Germinal center (tissue), 1 donor: Measurements from ENCODE around the gene GABRG3.

Experiments
- DNase-seq: peaks from one replicate; pipeline ENCODE4 v3.0.0; 2012; ENCODE audit warnings: mixed read lengths, low spot score

Gene GABRG3

DNA sequence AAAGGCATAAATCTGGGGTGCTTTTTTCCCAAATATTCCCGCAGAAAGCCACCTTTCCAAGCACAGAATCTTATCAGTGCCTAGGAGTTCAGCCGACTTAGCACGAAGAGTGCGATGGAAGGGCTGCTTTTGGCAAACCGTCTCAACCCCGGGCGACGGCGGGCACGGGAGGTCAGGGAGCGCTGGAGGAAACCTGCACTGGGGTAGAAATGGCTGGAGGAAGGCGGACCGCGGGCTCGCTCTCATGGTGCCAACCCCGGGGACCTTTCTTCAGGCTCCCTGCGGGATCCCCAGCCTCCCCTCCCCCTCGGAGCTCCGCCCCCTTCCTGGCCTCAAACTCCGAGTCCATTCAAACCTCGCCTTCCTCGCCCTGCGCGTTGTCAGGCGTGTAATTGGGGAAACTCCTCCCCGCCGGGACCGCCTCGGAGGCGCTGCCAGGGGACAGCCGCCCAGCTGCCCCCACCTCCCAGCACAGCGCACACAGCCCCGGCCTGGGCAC lies at the start of gene GABRG3:
GABRG3 (plus strand) TSS at position 470 of the 499 bp plus-strand sequence.
- DNase-seq, result no peak

DNA sequence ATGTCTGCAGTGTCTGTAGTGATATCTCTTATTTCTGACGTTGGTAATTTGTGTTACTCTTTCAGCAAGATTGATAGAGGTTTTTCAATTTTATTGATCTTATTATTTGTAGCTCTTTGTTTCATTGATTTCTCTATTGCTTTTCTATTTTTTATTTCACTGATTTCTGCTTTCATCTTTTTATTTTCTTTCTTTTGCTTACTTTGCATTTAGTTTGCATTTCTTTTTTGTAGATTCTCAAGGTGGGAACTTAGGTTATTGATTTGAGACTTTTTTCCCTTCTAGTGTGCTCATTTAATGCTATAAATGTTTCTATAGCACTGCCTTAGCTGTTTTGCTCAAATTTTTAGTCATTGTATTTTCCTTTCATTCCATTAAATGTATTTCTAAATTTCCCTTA lies 49.5 kb upstream of the GABRG3 start:
- DNase-seq, result no peak

DNA sequence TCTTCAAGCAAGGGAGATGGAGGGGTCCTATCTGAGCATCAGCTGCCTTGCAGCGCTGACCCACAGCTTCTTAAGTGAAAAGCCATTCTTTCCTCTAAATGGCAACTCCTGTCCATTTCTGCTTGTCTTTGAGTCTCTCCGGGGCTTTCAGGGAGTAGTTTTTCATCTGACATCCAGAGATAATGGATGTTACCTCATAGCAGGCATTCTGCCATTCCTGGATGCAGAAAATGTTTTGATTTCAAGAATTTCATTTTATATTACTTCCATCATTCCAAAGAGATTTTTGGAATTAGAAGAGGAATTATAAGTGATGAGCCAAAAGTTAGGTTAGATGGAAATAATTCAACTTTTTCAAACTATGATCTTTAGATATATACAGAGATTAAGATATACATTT lies 44.9 kb upstream of the GABRG3 start:
- DNase-seq, result no peak

DNA sequence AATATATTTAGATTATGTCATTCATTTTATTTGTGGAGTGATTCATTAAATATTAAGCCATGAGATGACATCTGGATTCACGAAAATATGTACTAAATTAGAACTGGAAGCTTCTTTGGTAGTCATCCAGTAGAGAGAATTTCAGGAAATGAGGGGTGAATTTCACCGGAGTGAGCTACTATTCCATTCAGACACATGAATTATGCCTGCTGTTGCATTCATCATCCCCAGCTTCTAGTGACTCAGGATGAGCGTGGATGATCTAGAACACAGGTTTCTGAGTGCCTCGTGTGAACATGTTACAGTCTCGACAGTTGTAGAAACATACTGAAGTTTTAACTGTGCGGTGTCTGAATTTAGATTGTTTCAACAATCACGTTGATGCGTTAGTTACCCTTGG lies 42.9 kb upstream of the GABRG3 start:
- DNase-seq, result no peak

DNA sequence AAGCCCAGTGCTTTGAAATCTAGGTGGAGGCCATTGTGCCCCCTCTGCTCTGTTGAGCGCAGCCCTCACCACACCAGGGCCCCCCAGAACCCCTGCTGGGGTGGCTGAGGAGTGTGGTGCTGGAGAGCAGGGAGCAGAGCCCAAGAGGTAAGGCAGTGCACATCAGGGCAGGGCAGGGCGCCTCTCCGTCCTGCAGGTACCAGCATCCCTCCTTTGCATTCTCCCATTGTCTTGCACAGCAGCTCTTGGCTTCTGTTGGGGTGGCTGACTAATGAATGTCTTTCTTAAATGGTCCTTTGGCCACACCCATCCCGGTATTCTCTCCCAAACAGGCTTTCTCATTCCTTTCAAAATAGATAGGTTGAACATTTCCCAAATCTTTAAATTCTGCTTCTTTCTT lies 41.4 kb upstream of the GABRG3 start:
- DNase-seq, result no peak

DNA sequence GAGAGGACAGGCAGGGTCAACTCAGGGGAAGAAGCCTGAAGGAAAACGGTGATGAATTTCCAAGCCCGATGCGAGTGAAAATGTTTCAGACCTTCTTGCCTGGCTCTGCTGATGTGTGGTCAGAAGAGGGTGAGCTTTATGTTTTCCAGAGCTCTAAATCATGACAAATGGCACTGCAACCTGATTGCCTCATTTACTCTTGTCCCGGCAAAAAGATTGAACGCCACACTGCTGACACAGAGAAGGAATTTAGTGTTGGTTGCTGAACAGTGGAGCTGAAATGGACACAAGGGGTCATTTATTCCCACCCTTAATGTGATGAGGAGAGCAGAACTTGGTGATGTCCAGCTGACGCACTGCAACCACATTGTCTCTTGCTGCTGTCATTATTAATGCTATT lies 36.1 kb upstream of the GABRG3 start:
- DNase-seq, result no peak

DNA sequence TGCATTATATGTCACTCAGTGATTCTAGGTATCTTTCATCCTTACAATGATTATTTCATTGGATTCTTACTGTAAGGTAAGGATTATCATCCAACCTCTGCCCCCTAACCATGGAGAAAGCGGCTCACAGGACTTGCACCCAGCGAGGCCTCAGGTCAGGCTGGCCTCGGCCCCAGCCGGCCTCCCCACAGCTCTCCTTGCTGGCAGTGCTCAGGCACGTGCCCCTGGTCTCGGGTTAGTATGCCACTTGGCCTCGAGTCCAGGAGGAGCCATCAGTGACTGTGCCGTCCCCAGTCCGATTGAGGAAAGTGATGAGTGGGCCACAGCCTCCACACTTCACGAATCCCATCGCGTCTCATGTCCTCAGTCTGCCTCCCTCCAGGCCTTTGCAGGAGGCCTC lies 35.7 kb upstream of the GABRG3 start:
- DNase-seq, result no peak

DNA sequence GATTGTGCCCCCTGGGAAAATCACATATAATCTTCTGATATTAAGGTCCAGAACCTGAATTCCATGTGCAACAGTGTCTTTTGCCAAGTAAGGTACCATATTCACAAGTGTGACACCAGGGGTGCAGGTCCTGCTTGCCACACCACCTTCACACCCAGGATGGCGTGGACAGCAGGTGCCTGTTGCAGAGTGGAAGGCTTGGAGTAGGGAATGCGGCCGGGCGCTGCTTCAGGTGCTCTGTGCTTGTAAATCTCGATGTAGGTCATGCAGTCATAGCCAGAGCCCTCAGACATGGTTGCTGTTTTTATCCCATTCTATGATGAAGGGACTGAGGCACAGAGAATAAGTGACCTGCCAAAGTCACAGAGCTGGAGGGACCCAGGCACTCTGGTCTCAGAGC lies 34.5 kb upstream of the GABRG3 start:
- no peak for DNase-seq

DNA sequence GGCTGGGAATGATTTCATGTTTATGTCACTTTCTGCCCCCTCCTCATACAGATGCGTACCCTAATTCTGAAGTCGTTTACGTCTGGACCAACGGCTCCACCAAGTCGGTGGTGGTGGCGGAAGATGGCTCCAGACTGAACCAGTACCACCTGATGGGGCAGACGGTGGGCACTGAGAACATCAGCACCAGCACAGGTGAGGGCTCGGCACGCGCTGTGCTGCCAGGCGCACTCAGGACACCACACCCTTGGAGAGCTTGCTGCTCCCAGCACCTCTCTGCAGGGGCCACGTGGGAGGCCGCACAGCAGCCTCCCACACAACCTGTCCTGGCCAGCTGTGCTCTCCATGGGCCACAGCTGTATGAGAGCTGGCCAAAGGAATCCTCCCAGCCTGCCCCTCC lies 33.8 kb upstream of the GABRG3 start:
- no peak for DNase-seq

DNA sequence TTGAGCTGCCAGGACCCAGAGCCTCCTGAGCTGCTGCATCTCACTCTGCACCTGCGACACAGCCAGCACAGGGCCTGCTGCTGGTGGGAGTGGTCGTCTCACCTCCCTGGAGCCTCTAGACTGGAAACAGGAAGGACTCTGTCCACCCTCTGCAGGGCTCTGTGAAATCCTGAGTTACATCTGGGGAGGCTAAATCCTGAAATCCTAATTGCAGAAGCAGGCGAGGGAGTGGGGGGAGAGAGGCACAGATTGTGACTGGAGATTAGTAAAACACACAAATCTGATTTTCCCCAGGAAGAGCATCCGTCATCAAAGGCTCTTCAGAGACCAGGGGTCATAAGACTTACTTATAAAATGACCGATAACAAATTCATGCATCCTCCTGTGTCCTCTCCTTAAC lies 31.6 kb upstream of the GABRG3 start:
- no peak for DNase-seq

DNA sequence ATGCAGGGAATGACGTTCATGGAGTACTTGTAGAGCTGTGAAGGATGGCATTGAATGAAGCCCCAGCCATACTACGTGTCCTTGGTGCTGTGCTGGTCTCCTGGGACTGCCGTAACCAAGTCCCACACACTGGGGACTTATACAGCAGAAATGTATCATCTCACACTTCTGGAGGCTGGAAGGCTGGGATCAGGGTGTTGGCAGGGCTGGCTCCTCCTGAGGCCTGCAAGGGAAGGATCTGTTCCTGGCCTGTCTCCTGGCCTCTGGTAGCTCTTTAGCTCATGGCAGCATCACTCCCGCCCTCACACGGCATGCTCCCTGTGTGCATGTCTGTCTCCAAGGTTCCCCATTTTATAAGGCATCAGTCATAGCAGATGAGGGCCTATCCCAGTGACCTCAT lies 29.5 kb upstream of the GABRG3 start:
- DNase-seq, result no peak

DNA sequence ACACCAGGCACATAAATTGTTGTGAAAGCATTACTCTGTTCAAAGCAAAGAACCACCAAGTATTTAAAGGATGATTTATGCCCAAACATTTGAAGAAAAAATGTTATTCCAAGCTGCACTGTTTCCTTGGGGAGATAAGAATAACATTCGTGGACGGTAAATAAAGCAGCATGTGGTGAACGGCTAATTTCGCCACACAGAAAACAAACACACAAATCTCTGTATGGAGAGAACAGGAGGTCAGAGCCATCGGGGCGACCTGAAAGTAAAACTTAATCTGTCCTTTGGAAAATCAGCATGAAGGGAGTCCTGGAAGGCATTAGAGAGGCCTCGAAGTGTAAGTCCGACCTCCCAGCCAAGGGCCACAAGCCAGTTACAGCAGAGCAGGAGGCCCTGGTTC lies 27.1 kb upstream of the GABRG3 start:
- no peak for DNase-seq

DNA sequence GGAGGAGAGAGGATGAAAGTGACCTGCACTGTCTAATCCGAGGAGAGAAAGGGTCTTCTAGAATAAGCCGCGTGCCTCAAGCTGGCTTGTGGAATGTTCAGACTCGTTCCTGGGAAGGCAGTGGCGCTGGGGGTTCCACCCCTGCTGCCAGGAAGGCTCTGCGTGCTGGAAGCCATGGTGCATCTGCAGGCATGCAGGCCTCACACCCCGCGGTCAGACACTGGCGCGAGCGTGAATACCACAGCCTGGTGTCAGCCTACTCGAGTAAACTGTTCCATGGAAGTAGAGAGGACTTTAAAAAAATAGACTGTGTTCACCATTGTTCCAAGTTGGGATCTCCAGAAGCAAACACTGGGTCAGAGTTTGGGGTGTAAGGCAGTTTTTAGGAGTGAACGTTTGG lies 25.9 kb upstream of the GABRG3 start:
- DNase-seq, result no peak

DNA sequence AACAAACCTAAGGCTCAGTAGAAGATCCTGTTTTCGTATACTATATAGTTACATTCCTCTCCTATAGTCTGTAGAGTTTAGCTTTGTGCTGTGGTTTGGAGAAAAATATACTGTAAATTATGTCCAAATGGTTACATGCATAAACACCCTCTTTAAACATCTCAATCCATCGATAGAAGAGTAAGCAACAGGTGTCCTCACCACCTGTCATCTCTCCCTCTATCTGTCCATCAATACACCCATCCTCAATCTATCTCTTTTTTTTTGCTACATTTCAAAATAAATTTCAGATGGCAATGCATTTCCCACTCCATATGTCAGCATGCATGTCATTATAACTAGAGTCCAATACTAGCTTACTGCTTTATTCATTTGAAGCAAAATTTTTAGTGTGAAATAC lies 21.0 kb upstream of the GABRG3 start:
- no peak for DNase-seq

DNA sequence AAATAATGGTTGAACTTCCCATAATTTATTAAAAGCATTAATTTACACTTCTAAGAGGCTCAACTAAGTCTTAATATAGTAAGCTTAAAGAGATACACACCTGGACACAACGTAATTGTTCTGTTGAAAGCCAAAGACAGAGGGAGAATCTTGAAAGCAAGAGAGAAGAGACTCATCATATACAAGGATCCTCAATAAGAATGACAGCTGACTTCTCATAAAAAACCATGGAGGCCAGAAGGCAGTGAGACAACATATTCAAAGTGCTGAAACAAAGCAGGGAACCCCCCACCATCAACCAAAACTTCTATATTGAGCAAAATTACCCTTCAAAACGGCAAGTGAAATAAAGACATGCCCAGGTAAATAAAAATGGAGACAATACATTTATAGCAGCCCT lies 16.6 kb upstream of the GABRG3 start:
- no peak for DNase-seq

DNA sequence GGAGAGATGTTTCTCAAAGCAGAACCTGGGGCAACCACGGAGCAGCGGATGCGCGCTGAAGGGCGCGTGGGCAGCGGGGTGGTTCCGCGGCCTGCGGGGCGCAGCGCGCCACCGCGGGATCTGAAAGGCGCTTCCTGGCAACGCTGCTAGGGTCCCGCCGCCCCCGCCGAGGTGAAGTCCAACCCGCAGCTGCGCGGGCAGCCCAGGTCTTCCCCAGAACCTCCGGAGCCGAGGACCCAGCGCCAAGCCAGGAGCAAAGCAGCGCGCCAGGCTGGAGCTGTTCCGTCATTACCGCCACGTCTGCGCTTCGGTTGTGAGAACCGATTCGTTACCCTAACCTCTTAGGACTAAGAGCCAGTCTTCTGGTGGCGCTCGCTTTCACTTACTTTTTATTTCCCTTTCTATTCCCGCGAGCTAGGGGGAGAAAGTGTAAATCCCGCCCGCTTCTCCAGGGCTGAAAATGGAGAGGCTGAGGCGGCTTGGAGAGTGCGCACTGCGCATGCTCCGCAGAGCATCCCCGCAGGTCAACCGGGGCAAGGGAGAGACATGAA lies 3.2 kb upstream of the GABRG3 start:
- no peak for DNase-seq

DNA sequence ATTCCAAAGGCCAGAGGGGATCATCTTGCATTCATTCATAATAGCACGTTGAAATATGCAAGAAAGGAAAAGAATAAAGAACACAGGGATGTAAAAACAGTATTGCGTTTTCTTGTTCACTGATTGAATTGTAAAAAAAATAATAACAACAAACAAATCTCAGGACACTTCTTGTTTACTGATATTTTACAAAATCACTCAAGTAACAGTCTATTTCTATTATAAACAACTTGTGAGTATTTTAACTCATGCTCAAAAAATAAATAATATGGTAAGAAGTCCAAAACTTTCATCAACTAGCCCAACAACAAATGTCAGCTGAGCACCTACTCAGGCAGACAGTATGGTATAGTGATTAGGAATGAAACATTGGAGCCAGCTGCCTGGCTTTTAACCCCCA lies 2.2 kb upstream of the GABRG3 start:
- no peak for DNase-seq

DNA sequence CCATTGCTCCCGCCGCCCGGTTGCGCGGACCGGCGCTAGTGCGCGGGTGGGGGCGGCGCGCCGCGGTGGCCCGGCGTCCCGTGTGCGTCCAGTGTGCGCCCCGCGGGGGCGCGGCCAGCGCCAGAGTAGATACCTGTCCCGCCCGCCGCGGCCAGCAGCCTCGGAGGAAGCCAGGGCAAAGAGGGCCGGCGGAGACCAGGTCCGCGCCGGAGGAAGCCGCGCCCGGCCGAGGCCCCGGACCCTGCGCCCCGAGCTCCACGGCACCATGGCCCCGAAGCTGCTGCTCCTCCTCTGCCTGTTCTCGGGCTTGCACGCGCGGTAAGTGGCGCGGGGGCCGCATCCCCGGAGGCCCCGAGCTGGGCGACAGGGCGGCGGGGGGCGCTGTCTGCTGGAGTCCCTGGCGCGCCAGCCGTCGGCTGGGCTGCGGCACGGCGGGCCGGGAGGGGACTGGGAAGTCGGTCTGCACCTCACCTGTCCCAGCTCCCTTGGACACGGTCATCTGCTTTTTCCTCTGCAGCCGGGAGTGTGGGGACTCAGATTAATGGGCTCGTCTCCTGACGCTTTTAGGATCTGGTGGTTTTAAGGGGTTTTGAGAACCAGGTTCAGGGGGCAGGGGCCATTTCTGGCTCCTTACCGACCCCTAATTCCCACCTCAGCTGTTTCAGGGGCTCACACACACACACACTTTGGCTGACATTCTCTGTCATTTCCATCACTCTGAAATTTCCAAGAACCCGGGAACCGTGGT lies 464 bp downstream of the GABRG3 start:
- DNase-seq, result no peak

DNA sequence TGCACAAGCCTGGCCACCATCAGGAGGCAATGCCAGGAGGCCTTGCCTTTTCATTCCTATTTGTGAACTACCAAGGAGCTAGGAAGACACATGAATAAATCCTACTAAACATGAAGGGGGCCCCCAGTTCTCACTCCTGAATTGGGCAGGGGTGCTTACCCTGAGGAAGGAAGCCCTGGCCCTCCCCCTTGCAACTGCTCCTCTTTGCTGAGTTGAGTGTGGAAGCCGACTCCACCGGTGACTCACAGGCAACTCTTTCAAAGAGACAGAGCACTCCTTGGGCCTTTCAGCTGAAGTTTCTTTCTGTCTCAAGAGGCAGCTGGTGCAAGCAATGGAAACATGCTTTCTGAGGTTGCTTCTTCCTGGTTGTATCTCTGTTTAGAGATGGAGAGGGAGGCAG lies 1.7 kb downstream of the GABRG3 start:
- no peak for DNase-seq

DNA sequence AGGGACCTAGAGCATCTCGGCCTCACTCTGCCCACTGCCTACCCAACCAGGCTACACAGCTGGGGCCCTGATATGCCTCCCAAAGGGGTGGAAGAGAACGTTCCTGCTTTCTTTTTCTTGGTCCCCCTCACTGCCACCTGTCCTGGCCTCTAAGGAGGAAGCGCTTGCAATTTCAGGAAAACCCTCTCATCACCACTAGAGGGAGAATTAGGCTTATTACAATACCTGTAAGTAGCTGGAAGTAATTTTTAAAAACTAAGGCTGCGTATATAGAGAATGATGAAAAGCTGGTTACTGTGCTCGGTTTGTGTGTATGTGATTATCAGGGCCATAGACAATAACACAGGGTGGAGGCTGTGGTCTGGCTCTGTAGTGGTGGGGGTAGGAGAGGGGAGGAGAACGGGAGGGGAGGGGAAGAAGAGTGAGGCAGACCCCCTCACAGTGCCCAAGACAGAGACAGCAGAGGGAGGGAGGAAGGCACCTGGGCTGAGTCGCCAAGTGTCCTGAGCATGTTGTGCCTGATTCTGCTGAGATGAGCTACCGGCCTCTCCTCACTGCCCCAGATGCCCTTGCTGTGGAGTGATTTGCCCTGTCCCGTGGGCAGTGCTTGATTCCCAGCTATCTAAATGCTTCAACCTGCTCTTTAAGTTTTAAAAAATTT lies 3.3 kb downstream of the GABRG3 start:
- DNase-seq, result no peak

DNA sequence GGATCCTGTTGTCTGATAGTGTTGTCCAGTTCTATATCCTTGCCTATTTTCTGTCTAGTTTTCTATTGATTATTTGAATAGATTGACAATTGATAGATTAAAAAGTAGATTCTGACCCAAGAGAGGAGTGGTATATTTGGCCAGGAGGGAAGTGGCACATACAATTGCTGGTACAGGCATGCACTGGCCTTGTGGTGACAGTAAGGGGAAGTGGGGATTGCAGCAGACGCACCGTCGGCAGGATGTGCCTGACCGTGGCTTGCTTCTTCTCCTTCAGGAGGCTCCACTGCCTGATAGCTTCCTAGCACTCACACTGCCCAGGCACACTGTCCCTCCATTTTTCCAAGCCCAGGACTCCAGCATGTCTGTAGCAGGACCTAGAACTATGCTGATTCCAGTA lies 10.5 kb downstream of the GABRG3 start:
- no peak for DNase-seq

DNA sequence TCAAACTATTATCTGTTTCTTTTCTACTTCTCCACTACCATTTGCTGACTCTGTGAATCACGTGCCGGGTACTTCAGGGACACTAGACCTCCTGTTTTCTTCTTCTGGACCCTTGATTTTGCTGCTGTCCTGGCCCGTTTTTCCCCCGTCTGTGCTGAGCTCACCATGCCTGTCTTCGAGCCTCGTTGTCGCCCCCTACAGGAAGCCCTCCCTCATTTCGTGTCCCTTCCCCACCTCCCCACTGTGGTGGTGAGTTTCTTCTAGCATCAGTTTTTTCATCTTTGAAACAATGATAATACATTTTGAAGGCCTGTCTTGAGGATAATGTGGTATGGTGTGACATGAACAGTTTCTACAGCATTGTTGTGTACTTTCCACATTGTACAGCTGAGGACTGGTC lies 12.8 kb downstream of the GABRG3 start:
- no peak for DNase-seq

DNA sequence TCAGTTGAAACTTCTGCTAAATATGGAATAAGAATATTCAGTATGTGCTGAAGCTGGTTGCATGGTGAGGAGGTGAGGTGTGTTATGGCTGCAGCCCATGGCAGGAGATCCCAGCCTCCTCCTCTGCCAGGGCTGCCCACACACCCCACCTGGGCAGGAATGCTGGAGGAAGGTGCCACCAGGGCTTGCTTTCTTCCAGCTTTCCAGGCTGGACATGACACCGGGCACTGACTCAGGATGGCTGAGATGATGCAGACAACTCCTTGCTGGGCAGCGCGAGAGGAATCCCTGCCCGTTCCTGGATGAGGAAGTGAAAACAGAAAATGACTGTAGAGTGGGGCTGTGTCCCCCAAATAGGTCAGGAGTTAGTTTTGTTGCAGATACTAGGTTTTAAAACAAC lies 14.1 kb downstream of the GABRG3 start:
- DNase-seq, result no peak

DNA sequence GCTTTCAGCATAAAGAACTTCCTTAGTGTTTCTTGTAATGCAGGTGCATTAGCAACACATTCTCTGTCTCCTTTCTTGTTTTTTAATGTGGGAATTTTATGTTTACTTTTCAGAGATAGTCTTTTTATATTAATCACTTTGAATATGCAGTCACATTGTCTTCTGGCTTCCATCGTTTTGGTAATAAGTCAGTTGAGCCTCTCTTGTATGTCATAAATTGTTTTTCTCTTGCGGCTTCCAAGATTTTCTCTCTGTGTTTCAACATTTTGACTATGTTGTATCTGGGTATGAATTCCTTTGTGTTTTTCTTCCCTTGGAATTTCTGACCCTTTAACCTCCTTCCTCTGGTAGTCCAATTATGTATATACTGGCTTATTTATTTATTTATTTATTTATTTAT lies 25.3 kb downstream of the GABRG3 start:
- DNase-seq, result no peak
